Measurements from ENCODE around the gene PLCL2. TPM values are rescaled to one million over a fixed set of nuclear protein-coding genes. Genes with fewer than 3 reads are reported as not detected.

Gene PLCL2
- total RNA-seq, 1 donor from 2014 or later = 12.2 TPM

GRCh38 chr3:16865335-16865734 lies 19.4 kb upstream of the PLCL2 start:
- no peak for DNase-seq (ENCODE audit: low spot score)

- DNase-seq (ENCODE audit: low spot score) = no peak
Measured at GRCh38 chr3:16866571-16866970, 18.2 kb upstream of the PLCL2 start.

GRCh38 chr3:16868513-16868912 lies 16.2 kb upstream of the PLCL2 start:
- no peak for DNase-seq (ENCODE audit: low spot score)

GRCh38 chr3:16869261-16870005 lies 15.3 kb upstream of the PLCL2 start:
- no peak for DNase-seq (ENCODE audit: low spot score)

- no peak for DNase-seq (ENCODE audit: low spot score)
Measured at GRCh38 chr3:16871915-16872842, 12.6 kb upstream of the PLCL2 start.

- DNase-seq (ENCODE audit: low spot score) = no peak
Measured at GRCh38 chr3:16873872-16874271, 10.9 kb upstream of the PLCL2 start.

GRCh38 chr3:16875876-16876550 lies 8.7 kb upstream of the PLCL2 start:
- no peak for DNase-seq (ENCODE audit: low spot score)

- DNase-seq (ENCODE audit: low spot score) = no peak
Measured at GRCh38 chr3:16877505-16877904, 7.2 kb upstream of the PLCL2 start.

- no peak for DNase-seq (ENCODE audit: low spot score)
Measured at GRCh38 chr3:16877911-16878310, 6.8 kb upstream of the PLCL2 start.

GRCh38 chr3:16881896-16882630 lies 2.7 kb upstream of the PLCL2 start:
- DNase-seq (ENCODE audit: low spot score) = no peak

- DNase-seq (ENCODE audit: low spot score) = no peak
Measured at GRCh38 chr3:16883057-16883722, 1.6 kb upstream of the PLCL2 start.

- no peak for DNase-seq (ENCODE audit: low spot score)
Measured at GRCh38 chr3:16883723-16884083, 1.1 kb upstream of the PLCL2 start.

GRCh38 chr3:16884084-16884747 lies 539 bp upstream of the PLCL2 start:
- peak; percentile 92 for DNase-seq (ENCODE audit: low spot score)

GRCh38 chr3:16885593-16886302 lies 993 bp downstream of the PLCL2 start:
- no peak for DNase-seq (ENCODE audit: low spot score)

- no peak for DNase-seq (ENCODE audit: low spot score)
Measured at GRCh38 chr3:16886303-16886683, 1.5 kb downstream of the PLCL2 start.

GRCh38 chr3:16887130-16887529 lies 2.4 kb downstream of the PLCL2 start:
- DNase-seq (ENCODE audit: low spot score) = no peak

GRCh38 chr3:16888356-16888755 lies 3.6 kb downstream of the PLCL2 start:
- no peak for DNase-seq (ENCODE audit: low spot score)

- no peak for DNase-seq (ENCODE audit: low spot score)
Measured at GRCh38 chr3:16888785-16889607, 4.2 kb downstream of the PLCL2 start.

Measured in mesenteric fat pad (tissue), 1 donor.